NCI-H2081 (cell line): Measurements from ENCODE around the gene GNPNAT1.
"Not testable (repeated sequence)": the region's sequence is repeated elsewhere in the genome, so short reads cannot be mapped to it uniquely, and the experiment has no call there.

Experiments
- DNase-seq, 2 experiments: peaks; one replicate each; lab custom pipeline; 2025; lab: John Stamatoyannopoulos, UW

Gene GNPNAT1

DNA sequence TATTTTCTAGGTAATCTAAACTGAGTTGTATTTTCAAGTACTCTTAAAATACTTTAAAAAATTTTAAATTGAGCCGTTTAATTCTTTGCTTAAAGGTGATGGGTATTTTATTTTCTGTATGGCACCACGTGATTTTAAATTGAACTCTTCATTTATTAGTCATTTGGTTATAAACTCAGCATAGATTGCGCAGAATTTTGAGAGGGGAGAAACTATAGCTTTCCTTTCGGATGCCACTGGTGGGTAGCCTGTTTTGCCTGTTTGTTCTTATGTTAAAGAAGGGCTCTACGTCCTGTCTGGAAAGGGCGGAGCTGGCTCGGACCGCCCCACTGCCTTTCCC lies 61.9 kb downstream of the GNPNAT1 start:
- no peak for DNase-seq

- DNase-seq, result not testable (repeated sequence)
These were observed 62.4 kb downstream of the GNPNAT1 start for GRCh38 chr14:52729035-52729434.

GRCh38 chr14:52727509-52727908 lies 63.9 kb downstream of the GNPNAT1 start:
- not testable (repeated sequence) for DNase-seq
